ENCODE measurements around the gene RERE.
"Not testable (repeated sequence)": the region's sequence is repeated elsewhere in the genome, so short reads cannot be mapped to it uniquely, and the experiment has no call there.

RERE gene

GRCh38 chr1:8642114-8642513 is 175.3 kb downstream of the RERE start:
- DNase-seq (ENCODE audit: low read depth in 2 of 2), result no peak

DNA sequence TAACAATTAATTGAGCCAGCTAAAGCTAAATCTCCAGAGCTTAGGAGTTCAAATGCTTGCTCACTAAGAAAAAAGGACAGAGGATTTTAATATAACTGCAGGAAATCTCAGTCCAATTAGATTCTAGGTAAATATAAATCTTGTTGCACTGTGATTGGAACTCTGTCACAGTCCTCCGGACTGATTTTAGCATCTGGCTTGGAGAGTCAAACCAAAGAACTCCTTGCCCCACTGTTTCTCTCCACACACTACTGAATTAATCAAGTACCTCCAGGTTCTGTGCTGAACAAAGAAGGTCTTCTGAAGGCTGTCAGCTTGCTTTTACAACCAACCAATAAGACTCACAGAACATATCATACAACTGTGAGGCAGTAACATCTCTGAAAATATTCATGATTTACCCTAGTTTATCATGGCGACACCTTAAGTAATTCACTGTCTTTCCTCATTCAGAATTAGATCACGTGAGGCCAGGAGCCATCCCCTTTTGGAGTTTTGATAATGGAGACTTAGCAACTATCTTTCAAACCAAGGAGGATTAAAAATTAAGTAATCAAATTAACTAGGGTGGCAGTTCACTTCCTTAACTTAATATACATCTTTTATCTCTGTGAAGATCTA is 176.0 kb downstream of the RERE start:
- DNase-seq (ENCODE audit: low read depth in 2 of 2), result no peak

- DNase-seq (ENCODE audit: low read depth in 2 of 2), result no peak
These were observed 176.5 kb downstream of the RERE start for GRCh38 chr1:8640950-8641349.

DNA sequence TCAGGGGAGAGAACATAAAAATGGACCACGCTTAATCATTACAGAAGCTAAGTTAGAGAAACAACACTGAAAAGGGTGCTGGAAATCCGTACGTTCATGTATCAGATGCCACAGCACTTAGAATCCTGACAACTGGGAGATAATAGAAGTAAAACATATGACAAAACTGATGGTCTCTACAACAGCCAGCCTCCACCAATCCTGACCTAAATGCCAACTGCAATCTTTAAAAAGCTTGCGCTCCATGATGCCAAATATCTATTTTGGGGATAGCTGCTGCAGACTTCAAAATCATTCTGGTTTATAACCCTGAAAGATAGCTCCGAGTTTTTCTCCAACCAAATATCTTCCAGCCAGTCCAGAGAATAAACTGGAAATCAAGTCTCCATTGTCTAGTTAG is 178.3 kb downstream of the RERE start:
- DNase-seq (ENCODE audit: low read depth in 2 of 2), result no peak

DNA sequence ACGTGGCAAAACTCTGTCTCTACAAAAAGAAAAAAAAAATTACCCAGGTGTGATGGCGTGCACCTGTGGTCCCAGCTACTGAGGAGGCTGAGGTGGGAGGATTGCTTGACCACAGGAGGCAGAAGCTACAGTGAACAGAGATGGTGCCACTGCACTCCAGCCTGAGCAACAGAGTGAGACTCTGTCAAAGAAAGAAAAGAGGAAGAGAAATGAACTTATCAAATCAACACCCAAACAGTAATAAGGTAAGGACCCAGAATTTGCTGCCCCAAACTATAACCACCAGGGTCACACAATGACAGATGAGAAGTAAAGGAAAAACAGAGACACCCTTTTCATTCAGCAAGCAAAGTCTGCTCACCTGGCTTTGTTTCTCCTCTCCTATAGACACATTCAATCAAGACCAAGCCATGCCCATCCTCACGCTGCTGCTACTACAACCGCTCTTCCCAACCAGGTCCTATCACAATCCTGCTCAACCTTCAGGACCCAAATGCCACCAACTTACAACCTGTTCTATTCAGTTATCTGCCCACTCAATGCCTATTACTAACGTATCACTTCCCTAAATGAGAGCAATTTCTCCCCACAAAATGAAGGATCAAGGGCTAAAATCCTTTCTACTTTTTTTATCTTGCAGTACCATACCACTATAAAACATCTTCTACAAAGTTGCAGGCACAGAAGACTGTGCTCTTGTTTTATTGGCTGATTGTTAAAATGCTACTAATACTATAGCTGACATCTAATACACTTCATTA is 183.5 kb downstream of the RERE start:
- DNase-seq (ENCODE audit: low read depth in 2 of 2), result no peak

DNA sequence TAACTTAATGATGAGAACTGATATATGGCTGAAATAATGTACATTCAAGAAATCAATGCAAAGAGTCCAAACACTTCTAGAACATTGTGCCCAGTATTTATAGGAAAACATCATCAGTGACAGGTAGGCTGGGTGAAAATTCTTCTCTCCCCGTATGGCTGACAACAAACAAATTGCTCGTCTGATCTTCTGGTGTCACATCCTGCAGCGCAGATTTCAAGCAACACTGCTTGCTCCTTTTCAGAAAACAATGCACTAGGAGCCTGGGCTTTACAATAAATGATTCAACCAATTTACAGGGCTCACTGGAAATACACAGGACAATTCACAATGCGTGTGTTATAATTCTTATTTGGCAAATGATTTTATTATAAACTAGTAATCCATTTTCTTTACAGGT is 185.3 kb downstream of the RERE start:
- no peak for DNase-seq (ENCODE audit: low read depth in 2 of 2)

DNA sequence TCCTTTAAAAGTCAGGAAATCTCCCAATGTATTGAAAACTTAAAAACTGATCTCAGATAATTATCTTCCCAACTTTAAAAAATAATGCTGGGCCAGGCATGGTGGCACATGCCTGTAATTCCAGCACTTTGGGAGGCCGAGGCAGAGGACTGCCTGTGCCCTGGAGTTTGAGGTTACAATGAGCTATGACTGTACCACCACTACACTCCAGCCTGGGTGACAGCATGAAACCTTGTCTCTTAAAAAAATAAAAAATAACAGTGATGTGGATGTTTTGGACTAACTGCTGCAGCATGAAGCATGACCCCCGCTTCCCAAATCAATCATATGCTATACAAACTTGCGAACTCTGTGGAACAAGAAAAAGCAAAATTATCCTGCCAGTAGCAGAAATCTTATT is 186.3 kb downstream of the RERE start:
- DNase-seq (ENCODE audit: low read depth in 2 of 2), result no peak

GRCh38 chr1:8629241-8630091 is 188.0 kb downstream of the RERE start:
- DNase-seq (ENCODE audit: low read depth in 2 of 2), result no peak

DNA sequence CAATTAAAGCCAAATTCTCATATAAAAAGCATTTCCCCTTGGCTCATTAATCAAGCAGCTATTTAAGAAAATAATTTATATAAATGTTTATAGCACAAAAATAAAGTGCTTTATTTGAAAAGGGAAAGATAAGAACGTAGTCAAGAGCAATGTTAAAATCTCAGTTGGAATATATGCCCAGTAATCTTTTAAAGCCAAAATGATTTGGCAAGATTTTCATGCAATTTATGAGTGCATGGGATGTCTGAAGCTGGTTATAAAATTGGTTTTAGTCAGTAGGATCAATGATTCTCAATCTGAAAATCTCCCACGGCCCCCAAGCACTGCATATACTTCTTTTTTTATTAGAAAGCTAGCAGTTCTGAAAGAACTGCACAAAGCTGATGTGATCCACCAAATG is 188.8 kb downstream of the RERE start:
- DNase-seq (ENCODE audit: low read depth in 2 of 2), result no peak

GRCh38 chr1:8627728-8628127 is 189.7 kb downstream of the RERE start:
- no peak for DNase-seq (ENCODE audit: low read depth in 2 of 2)

DNA sequence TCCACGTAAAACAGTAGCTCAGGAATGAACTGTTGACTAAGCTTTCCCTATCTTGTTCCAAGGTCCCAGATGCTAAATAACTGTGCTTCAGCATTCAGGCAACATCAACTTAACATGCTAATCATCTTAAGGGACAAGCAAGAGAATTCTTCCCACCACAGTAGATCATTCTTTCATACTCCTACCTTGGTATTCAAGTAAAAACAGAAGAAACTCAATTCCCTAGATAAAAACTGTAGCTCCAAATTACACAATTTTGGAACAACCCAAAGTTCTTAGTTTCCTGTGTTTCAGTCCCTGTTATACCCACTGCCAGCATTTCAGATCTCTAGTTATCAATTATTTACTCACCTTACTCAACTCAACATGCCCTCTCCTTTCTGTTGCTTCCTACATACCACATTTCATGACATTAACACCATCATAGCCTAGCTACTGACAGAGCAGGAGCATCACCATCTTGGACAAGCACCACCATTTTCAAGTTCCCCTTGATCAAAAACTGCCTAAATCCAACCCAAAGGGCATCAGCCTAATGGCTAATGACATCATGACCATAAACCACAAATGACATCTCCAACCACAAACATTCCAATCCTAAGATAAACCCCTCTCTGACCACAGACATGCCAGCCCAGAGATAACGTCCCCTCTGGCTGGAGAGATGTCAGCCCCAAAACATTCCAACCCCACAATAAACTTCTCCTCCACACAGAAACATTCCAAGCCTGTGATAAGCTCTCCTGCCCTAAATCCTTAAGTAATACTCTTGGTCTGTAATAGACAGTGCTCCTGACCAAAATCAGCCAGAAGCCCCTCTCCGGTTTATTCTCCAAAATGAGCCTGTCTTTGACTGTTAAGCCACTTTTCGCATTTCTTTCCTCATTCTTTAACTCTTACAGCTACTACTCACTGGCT is 191.2 kb downstream of the RERE start:
- no peak for DNase-seq (ENCODE audit: low read depth in 2 of 2)

DNA sequence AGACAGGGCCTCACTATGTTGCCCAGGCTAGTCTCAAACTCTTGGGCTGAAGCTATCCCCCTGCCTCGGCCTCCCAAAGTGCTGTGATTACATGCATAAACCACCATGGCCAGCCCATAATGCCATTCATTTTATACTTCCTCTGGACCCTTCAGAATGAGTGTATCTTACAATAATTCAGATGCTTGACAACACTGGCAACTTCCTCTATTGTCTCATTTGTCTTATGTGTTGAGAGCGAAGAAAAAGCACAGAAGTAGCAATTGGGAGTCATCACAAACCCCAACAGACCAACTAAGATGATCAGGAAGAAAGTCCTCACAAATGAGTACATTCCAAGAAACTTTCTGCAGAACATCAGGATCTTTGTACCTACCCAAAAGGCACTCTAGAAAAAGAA is 191.9 kb downstream of the RERE start:
- DNase-seq (ENCODE audit: low read depth in 2 of 2), result no peak

DNA sequence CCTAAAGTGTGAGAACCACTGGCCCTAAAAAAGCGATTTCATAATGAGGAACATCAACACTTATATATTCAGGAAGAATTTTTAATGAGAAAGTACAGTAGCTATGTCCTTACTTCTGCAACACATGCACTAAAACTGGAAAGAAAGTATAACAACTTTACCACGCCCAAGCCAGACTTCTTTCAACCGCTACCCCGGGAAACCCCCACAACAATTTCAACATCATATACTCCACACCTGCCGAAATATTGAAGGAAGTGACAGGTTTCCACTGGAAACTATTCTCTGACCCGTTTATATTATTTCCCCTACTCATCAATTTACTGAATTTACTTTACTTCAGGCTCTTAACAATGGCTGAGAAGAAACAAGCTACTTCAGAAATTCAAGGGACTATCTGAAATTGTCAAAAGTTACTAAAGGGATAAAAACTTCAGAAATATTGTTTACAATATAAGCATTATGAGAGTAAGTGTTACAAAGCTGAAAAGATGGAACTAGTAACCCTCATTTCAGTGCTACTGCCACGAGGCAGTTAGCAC is 193.7 kb downstream of the RERE start:
- DNase-seq (ENCODE audit: low read depth in 2 of 2), result not testable (repeated sequence)

GRCh38 chr1:8621785-8622348 is 195.6 kb downstream of the RERE start:
- not testable (repeated sequence) for DNase-seq (ENCODE audit: low read depth in 2 of 2)

- not testable (repeated sequence) for DNase-seq (ENCODE audit: low read depth in 2 of 2)
These were observed 196.3 kb downstream of the RERE start for GRCh38 chr1:8621034-8621582.

GRCh38 chr1:8619917-8620502 is 197.4 kb downstream of the RERE start:
- not testable (repeated sequence) for DNase-seq (ENCODE audit: low read depth in 2 of 2)

DNA sequence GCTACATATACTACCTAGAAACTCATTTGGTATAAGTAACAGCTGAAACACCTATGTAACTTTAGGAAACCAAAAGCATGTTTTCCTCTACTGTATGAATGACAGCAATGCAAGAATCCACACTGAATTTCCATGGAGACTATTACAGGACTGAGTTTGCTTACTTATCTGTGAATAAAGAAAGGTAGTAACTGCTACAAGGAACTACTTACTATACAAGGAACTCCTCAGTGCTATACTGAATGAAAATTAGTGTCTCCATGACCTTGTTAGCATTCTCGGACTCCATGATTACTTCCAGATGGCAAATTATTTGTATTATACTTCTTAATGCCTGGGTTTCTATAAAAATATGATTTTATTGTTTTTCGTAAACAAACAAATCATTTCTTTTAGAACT is 198.0 kb downstream of the RERE start:
- not testable (repeated sequence) for DNase-seq (ENCODE audit: low read depth in 2 of 2)

GRCh38 chr1:8616791-8617190 is 200.6 kb downstream of the RERE start:
- DNase-seq (ENCODE audit: low read depth in 2 of 2), result not testable (repeated sequence)

- not testable (repeated sequence) for DNase-seq (ENCODE audit: low read depth in 2 of 2)
These were observed 205.6 kb downstream of the RERE start for GRCh38 chr1:8611634-8612515.

Data from stimulated activated CD8-positive, alpha-beta memory T cell treated with anti-CD3 and anti-CD28 coated beads, Interleukin-15, amount 100 ng/mL, for 48 hours (primary cell).